ENCODE measurements around the gene ZNF512B.
A peak's percentile ranks its signal among the peaks of the same experiment; 100 is the strongest.
"Not testable (repeated sequence)": the region's sequence is repeated elsewhere in the genome, so short reads cannot be mapped to it uniquely, and the experiment has no call there.

ZNF512B gene

GRCh38 chr20:63969838-63970713 is at the start of gene ZNF512B:
TSS of gene ZNF512B (minus strand) at chr20:63969930. CDS start at chr20:63967950, 1,980 bp downstream.
- no peak for DNase-seq (ENCODE audit: low spot score)

- no peak for DNase-seq (ENCODE audit: low spot score)
These were observed 45.9 kb upstream of the ZNF512B start for GRCh38 chr20:64015635-64016034.

GRCh38 chr20:64012385-64013154 is 42.8 kb upstream of the ZNF512B start:
- DNase-seq (ENCODE audit: low spot score), result not testable (repeated sequence)

GRCh38 chr20:64011366-64011779 is 41.6 kb upstream of the ZNF512B start:
- DNase-seq (ENCODE audit: low spot score), result no peak

- DNase-seq (ENCODE audit: low spot score), result no peak
These were observed 41.0 kb upstream of the ZNF512B start for GRCh38 chr20:64010711-64011237.

- DNase-seq (ENCODE audit: low spot score), result no peak
These were observed 40.2 kb upstream of the ZNF512B start for GRCh38 chr20:64009811-64010387.

GRCh38 chr20:64006902-64007301 is 37.2 kb upstream of the ZNF512B start:
- no peak for DNase-seq (ENCODE audit: low spot score)

GRCh38 chr20:64006490-64006889 is 36.8 kb upstream of the ZNF512B start:
- no peak for DNase-seq (ENCODE audit: low spot score)

- no peak for DNase-seq (ENCODE audit: low spot score)
These were observed 35.7 kb upstream of the ZNF512B start for GRCh38 chr20:64005394-64005793.

- DNase-seq (ENCODE audit: low spot score), result no peak
These were observed 34.4 kb upstream of the ZNF512B start for GRCh38 chr20:64003960-64004725.

GRCh38 chr20:64001607-64002011 is 31.9 kb upstream of the ZNF512B start:
- DNase-seq (ENCODE audit: low spot score), result no peak

- no peak for DNase-seq (ENCODE audit: low spot score)
These were observed 31.2 kb upstream of the ZNF512B start for GRCh38 chr20:64000906-64001305.

GRCh38 chr20:63982937-63983336 is 13.2 kb upstream of the ZNF512B start:
- DNase-seq (ENCODE audit: low spot score), result no peak

GRCh38 chr20:63980806-63981728 is 11.3 kb upstream of the ZNF512B start, which contains the start of gene PRPF6:
TSS of gene PRPF6 (plus strand) at chr20:63981132. CDS start at chr20:63981246, 114 bp downstream.
- peak; percentile 95 for DNase-seq (ENCODE audit: low spot score)

- DNase-seq (ENCODE audit: low spot score), result peak; percentile 61
These were observed 10.6 kb upstream of the ZNF512B start for GRCh38 chr20:63980317-63980805.

- peak; percentile 80 for DNase-seq (ENCODE audit: low spot score)
These were observed 10.0 kb upstream of the ZNF512B start, which contains the start of gene SAMD10 for GRCh38 chr20:63979557-63980316. TSS of gene SAMD10 (minus strand) at chr20:63979642. CDS start at chr20:63979467, 175 bp downstream.

GRCh38 chr20:63979229-63979556 is 9.5 kb upstream of the ZNF512B start:
- DNase-seq (ENCODE audit: low spot score), result no peak

GRCh38 chr20:63978319-63979228 is 8.8 kb upstream of the ZNF512B start:
- DNase-seq (ENCODE audit: low spot score), result no peak

All from putamen (tissue), 1 donor.